ENCODE results near the gene UBTD2. TPM values are rescaled to one million over a fixed set of nuclear protein-coding genes. Genes with fewer than 3 reads are reported as not detected.
"Not testable (repeated sequence)": the region's sequence is repeated elsewhere in the genome, so short reads cannot be mapped to it uniquely, and the experiment has no call there.

Gene UBTD2
- total RNA-seq, 2 donors from 2014 or later = 16.1 to 17.8 TPM

DNA sequence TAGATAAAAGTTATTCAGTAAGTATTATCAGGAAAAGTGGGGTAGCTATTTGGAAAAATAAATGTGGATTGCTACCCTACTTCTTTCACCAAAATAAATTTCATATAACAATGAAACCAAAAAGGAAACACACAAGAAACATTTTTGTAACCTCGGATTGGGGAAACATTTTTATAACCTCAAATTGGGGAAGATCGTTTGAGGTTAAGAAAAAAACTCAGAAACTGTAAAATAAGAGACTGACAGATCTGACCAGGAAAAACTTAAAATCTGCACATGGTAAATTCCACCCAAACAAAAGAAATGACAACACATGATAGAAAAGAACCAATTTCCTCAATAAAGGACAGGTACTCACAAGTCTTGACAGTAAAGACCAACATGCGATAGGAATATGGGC is 76.1 kb downstream of the UBTD2 start:
- H3K27ac ChIP-seq = no peak overlapping the region
- DNase-seq (ENCODE audit: low spot score) (no peak), ATAC-seq (ENCODE audit: insufficient number of reproducible peaks, low FRiP score, low read depth) (no peak)
- H3K36me3 ChIP-seq = peaks cover 16% of the 10 kb centered on the region
- no peak overlapping the region for H3K4me3 ChIP-seq
- no peaks in the 10 kb centered on the region for H3K27me3 ChIP-seq (replicated peaks; ENCODE audit: insufficient read depth)
- TF ChIP-seq, protein P1, sequence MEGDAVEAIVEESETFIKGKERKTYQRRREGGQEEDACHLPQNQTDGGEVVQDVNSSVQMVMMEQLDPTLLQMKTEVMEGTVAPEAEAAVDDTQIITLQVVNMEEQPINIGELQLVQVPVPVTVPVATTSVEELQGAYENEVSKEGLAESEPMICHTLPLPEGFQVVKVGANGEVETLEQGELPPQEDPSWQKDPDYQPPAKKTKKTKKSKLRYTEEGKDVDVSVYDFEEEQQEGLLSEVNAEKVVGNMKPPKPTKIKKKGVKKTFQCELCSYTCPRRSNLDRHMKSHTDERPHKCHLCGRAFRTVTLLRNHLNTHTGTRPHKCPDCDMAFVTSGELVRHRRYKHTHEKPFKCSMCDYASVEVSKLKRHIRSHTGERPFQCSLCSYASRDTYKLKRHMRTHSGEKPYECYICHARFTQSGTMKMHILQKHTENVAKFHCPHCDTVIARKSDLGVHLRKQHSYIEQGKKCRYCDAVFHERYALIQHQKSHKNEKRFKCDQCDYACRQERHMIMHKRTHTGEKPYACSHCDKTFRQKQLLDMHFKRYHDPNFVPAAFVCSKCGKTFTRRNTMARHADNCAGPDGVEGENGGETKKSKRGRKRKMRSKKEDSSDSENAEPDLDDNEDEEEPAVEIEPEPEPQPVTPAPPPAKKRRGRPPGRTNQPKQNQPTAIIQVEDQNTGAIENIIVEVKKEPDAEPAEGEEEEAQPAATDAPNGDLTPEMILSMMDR (IDR thresholded peaks at IDR 0.05) = no peak
- H3K4me1 ChIP-seq (ENCODE audit: control insufficient read depth in 1 of 2, low read depth in 2 of 2) = no peaks in the 10 kb centered on the region
- H3K9me3 ChIP-seq = no peaks in the 10 kb centered on the region

DNA sequence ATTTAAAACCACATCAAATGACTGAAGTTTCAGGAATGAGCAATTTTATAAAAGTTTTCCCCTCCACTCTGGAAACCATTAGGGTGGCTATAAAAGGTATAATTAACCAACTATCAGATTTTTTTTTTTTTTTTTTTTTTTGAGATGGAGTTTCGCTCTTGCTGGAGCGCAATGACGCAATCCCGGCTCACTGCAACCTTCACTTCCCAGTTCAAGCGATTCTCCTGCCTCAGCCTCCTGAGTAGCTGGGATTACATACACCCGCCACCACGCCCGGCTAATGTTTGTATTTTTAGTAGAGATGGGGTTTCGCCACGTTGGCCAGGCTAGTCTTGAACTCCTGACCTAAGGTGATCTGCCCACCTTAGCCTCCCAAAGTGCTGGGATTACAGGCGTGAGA is 77.6 kb downstream of the UBTD2 start:
- DNase-seq (ENCODE audit: low spot score); H3K27me3 ChIP-seq (replicated peaks; ENCODE audit: insufficient read depth); H3K9me3 ChIP-seq; H3K4me3 ChIP-seq; H3K4me1 ChIP-seq (ENCODE audit: control insufficient read depth in 1 of 2, low read depth in 2 of 2); ATAC-seq (ENCODE audit: insufficient number of reproducible peaks, low FRiP score, low read depth); H3K36me3 ChIP-seq; H3K27ac ChIP-seq: not testable (repeated sequence)

DNA sequence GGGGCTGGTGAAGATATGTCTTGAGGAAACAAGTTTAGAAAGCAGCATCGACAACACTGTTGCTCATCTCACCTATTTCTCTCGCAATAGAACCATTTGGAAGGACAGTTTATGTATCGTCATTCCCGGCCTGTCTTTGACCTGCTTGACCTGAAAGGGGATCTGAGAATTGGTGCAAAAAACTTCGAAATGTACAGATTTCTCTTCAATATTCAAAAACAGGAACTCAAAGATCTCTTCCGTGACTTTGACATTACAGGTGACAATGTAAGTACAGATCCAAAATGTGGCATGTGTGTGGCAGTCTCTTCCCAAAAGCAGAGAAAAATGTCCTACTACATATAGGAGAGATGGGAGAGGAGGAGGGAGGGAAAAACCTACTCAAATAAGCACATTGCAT is 83.1 kb downstream of the UBTD2 start:
- no peaks in the 10 kb centered on the region for H3K4me1 ChIP-seq (ENCODE audit: control insufficient read depth in 1 of 2, low read depth in 2 of 2)
- DNase-seq (ENCODE audit: low spot score) (no peak), ATAC-seq (ENCODE audit: insufficient number of reproducible peaks, low FRiP score, low read depth) (no peak)
- H3K9me3 ChIP-seq = no peaks in the 10 kb centered on the region
- TF ChIP-seq, protein P1 (IDR thresholded peaks at IDR 0.05) = no peak
- H3K4me3 ChIP-seq = no peak overlapping the region
- H3K27me3 ChIP-seq (replicated peaks; ENCODE audit: insufficient read depth) = no peaks in the 10 kb centered on the region
- H3K27ac ChIP-seq = no peak overlapping the region
- H3K36me3 ChIP-seq = no peaks in the 10 kb centered on the region

DNA sequence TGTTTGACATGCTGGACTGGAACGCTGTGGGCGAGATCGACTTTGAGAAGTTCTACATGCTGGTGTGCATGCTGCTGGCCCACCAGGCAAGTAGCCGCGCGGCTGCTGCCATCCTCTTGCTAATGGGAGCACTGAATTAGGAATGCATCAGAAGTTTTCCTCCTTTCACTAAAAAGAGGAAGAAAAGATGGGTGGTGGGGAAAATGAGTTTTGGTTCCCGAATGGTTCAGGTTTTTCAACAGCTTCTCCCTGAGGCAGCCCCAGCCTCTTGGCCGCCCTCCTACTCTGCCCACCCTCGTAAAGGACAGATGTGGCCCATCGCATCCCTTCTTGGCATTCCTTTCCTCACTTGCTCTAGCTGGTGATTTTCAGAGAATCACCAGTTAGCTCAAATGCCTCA is 84.1 kb downstream of the UBTD2 start:
- H3K27ac ChIP-seq = no peak overlapping the region
- ATAC-seq (ENCODE audit: insufficient number of reproducible peaks, low FRiP score, low read depth) (no peak), DNase-seq (ENCODE audit: low spot score) (no peak)
- H3K9me3 ChIP-seq = no peaks in the 10 kb centered on the region
- no peaks in the 10 kb centered on the region for H3K27me3 ChIP-seq (replicated peaks; ENCODE audit: insufficient read depth)
- no peaks in the 10 kb centered on the region for H3K4me1 ChIP-seq (ENCODE audit: control insufficient read depth in 1 of 2, low read depth in 2 of 2)
- H3K36me3 ChIP-seq = no peaks in the 10 kb centered on the region
- TF ChIP-seq, protein P1 (IDR thresholded peaks at IDR 0.05) = no peak
- H3K4me3 ChIP-seq = no peak overlapping the region

DNA sequence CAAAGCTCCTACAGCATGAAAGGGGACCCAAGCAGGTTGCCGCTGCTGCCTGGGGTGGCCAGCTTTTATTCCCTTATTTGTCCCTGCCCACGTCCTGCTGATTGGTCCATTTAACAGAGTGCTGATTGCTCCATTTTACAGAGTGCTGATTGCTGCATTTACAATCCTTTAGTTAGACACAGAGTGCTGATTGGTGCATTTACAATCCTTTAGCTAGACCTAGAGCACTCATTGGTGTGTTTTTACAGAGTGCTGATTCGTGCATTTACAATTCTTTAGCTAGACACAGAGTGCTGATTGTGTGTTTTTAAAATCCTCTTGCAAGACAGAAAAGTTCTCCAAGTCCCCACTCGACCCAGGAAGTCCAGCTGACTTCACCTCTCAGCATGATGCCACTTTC is 85.8 kb downstream of the UBTD2 start:
- not testable (repeated sequence) for H3K36me3 ChIP-seq; H3K9me3 ChIP-seq; H3K27ac ChIP-seq; H3K4me3 ChIP-seq; H3K4me1 ChIP-seq (ENCODE audit: control insufficient read depth in 1 of 2, low read depth in 2 of 2); DNase-seq (ENCODE audit: low spot score); H3K27me3 ChIP-seq (replicated peaks; ENCODE audit: insufficient read depth); ATAC-seq (ENCODE audit: insufficient number of reproducible peaks, low FRiP score, low read depth)

DNA sequence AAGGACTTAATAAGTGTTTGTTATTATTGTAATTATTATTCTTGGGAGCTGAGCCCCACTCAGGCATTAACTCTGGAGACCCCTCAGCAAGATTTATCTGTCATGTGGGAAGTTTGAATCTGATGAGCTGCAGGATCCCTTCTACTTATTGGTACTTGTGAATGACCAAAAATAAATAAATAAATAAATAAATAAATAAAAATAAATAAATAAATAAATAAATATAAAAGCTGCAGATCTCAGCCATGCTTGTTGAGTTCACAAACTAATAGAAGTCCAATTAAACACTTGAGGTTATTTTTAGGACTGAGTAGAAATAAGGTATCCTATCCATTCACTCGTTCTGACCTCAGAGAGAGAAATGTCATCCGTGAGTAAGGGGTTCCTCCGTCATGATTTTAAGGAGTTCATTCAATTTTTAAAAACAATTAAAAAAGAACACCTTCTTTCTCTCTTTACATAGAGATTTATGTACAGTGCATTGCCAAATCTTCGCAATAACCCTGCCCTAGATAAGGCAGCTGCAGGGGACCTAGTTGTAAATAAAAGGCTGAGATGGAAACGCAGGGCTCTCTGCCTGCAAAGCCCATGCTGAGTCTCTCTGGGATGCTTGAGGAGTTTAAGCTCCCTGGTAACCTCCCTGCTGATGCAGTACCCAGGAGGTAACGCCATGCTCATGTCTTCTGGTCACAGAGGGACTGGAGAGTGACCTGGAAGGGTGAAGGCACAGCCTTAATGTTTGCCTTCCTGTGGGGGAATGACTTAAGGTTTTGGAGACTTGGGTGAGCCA is 88.4 kb downstream of the UBTD2 start:
- no peaks in the 10 kb centered on the region for H3K36me3 ChIP-seq
- no peak for DNase-seq (ENCODE audit: low spot score)

More for the DNA sequence above, 88.4 kb downstream of the UBTD2 start:
- Histone ChIP-seq H3K4me1 (ENCODE audit: control insufficient read depth in 1 of 2, low read depth in 2 of 2) (no peaks in the 10 kb centered on the region), H3K4me3 (no peak overlapping the region), H3K27ac (no peak overlapping the region), H3K27me3 (replicated peaks; ENCODE audit: insufficient read depth) (no peaks in the 10 kb centered on the region), H3K9me3 (no peaks in the 10 kb centered on the region)
- TF ChIP-seq, protein P1 (IDR thresholded peaks at IDR 0.05) = no peak
- no peak for ATAC-seq (ENCODE audit: insufficient number of reproducible peaks, low FRiP score, low read depth)

Measured in thoracic aorta (tissue), 2 donors.